Panc1 (cell line): ENCODE results near the gene ITGB5.

Source experiments
- CTCF ChIP-seq: fragments of 450-650 bp; IDR thresholded peaks from 2 replicates; pipeline ENCODE4 v1.5.1; 2017; ENCODE audit warnings: mild to moderate bottlenecking
- REST ChIP-seq, 2 experiments: IDR thresholded peaks; 2 replicates each; pipeline ENCODE4 v1.6.1; 2011 to 2012; ENCODE audit warnings: low read depth in 2 of 2, control low read depth in 1 of 2, low read length in 1 of 2, mild to moderate bottlenecking in 1 of 2, moderate library complexity in 1 of 2; ENCODE audit not compliant: insufficient read depth in 1 of 2

GRCh38 chr3:124823648-124824047 lies 63.5 kb downstream of the ITGB5 start:
- TF ChIP-seq REST (IDR thresholded peaks at IDR 0.05; ENCODE audit: insufficient read depth in 1 of 2, low read depth in 2 of 2, low read length in 1 of 2) (no peak), CTCF (no peak)
